OCI-LY1 (cell line): ENCODE measurements around the gene TBXAS1.

ENCODE experiments used
- CTCF ChIP-seq: fragments of 200-600 bp; sonication (generic), shearing (Covaris generic); IDR thresholded peaks from 2 replicates; pipeline ENCODE4 v1.5.1; 2017; ENCODE audit warnings: mild to moderate bottlenecking, antibody characterized with exemption, low read length, moderate library complexity, mixed read lengths
- EZH2 ChIP-seq: fragments of 200-600 bp; sonication (generic), shearing (Covaris generic); IDR thresholded peaks from 2 replicates; pipeline ENCODE4 v1.8.0; 2017; ENCODE audit warnings: borderline replicate concordance, mixed run types, mild to moderate bottlenecking, antibody characterized with exemption, low read length, moderate library complexity, mixed read lengths

- no peak for TF ChIP-seq CTCF
- no peak for TF ChIP-seq EZH2
Measured at GRCh38 chr7:139884441-139884840, 55.4 kb downstream of the TBXAS1 start.
